ENCODE measurements around the gene OBSL1. TPM values are rescaled to one million over a fixed set of nuclear protein-coding genes. Genes with fewer than 3 reads are reported as not detected.

Gene OBSL1
- under 1 TPM in 1 of 2 experiments, not detected in 1; 0.16 TPM for total RNA-seq

- CTCF ChIA-PET: interaction anchor here (0.9 to 1.7 kb wide), 2 partner anchors 12 to 112 kb away, joined by 3 to 6 read pairs; no protein-coding TSS in a partner anchor
- Mint-ChIP-seq H3K4me3 (no peak within 1 kb of the TSS), H3K27ac (no peak within 1 kb of the TSS), H3K9me3 (ENCODE audit: low read depth) (no peaks in the 10 kb centered on the region), H3K27me3 (peaks cover 33% of the 10 kb centered on the region), H3K4me1 (no peaks in the 10 kb centered on the region), H3K36me3 (no peaks in the 10 kb centered on the region)
- no peak for ATAC-seq
- no peak for DNase-seq
These were observed at the start of gene OBSL1 for GRCh38 chr2:219571311-219572236. Gene OBSL1 (minus strand): TSS chr2:219571539. CDS start chr2:219571232, 307 bp downstream.

- Mint-ChIP-seq H3K4me1 (no peaks in the 10 kb centered on the region), H3K9me3 (ENCODE audit: low read depth) (no peaks in the 10 kb centered on the region), H3K27ac (no peak overlapping the region), H3K4me3 (no peak overlapping the region), H3K27me3 (peaks cover 20% of the 10 kb centered on the region), H3K36me3 (no peaks in the 10 kb centered on the region)
- CTCF ChIA-PET: interaction anchor here (1.0 kb wide), 1 partner anchor 69 kb away, joined by 3 read pairs; no protein-coding TSS in a partner anchor
- DNase-seq (no peak), ATAC-seq (no peak)
These were observed 49.2 kb upstream of the OBSL1 start for GRCh38 chr2:219620546-219620945.

- CTCF ChIA-PET: interaction anchor here (1.0 to 1.3 kb wide), 2 partner anchors 8 to 24 kb away, joined by 3 read pairs; no protein-coding TSS in a partner anchor
These were observed 47.9 kb upstream of the OBSL1 start for GRCh38 chr2:219619235-219619634.

GRCh38 chr2:219618733-219619122, 47.4 kb upstream of the OBSL1 start:
- Mint-ChIP-seq H3K4me3 (no peak overlapping the region), H3K27ac (no peak overlapping the region), H3K9me3 (ENCODE audit: low read depth) (no peaks in the 10 kb centered on the region), H3K27me3 (peaks cover 12% of the 10 kb centered on the region), H3K4me1 (no peaks in the 10 kb centered on the region), H3K36me3 (peaks cover 2% of the 10 kb centered on the region)
- CTCF ChIA-PET: no interaction called here
- ATAC-seq: no peak
- DNase-seq: no peak

More at GRCh38 chr2:219619235-219619634, 47.9 kb upstream of the OBSL1 start:
- Mint-ChIP-seq H3K27me3 (peaks cover 12% of the 10 kb centered on the region), H3K4me1 (no peaks in the 10 kb centered on the region), H3K36me3 (peaks cover 2% of the 10 kb centered on the region), H3K27ac (no peak overlapping the region), H3K9me3 (ENCODE audit: low read depth) (no peaks in the 10 kb centered on the region), H3K4me3 (no peak overlapping the region)
- ATAC-seq: no peak
- no peak for DNase-seq

GRCh38 chr2:219616550-219616949, 45.2 kb upstream of the OBSL1 start:
- Mint-ChIP-seq H3K4me3 (no peak overlapping the region), H3K27ac (no peak overlapping the region), H3K4me1 (peaks cover 6% of the 10 kb centered on the region), H3K27me3 (no peaks in the 10 kb centered on the region), H3K36me3 (peaks cover 2% of the 10 kb centered on the region), H3K9me3 (ENCODE audit: low read depth) (no peaks in the 10 kb centered on the region)
- DNase-seq (no peak), ATAC-seq (no peak)
- CTCF ChIA-PET: interaction anchor here (0.5 kb wide), 1 partner anchor 683 kb away, joined by 3 read pairs; no protein-coding TSS in a partner anchor

GRCh38 chr2:219615894-219616293, 44.6 kb upstream of the OBSL1 start:
- ATAC-seq: no peak
- CTCF ChIA-PET: no interaction called here
- Mint-ChIP-seq H3K4me3 (no peak overlapping the region), H3K27ac (no peak overlapping the region), H3K4me1 (peaks cover 6% of the 10 kb centered on the region), H3K27me3 (no peaks in the 10 kb centered on the region), H3K36me3 (peaks cover 2% of the 10 kb centered on the region), H3K9me3 (ENCODE audit: low read depth) (no peaks in the 10 kb centered on the region)
- DNase-seq: no peak

GRCh38 chr2:219615036-219615435, 43.7 kb upstream of the OBSL1 start:
- Mint-ChIP-seq H3K27ac (no peak overlapping the region), H3K9me3 (ENCODE audit: low read depth) (no peaks in the 10 kb centered on the region), H3K4me3 (no peak overlapping the region), H3K4me1 (peaks cover 6% of the 10 kb centered on the region), H3K36me3 (peaks cover 2% of the 10 kb centered on the region), H3K27me3 (no peaks in the 10 kb centered on the region)
- DNase-seq (no peak), ATAC-seq (no peak)
- CTCF ChIA-PET: interaction anchor here (1.1 kb wide), 1 partner anchor 73 kb away, joined by 3 read pairs; no protein-coding TSS in a partner anchor

- Mint-ChIP-seq H3K27me3 (no peaks in the 10 kb centered on the region), H3K4me3 (no peak overlapping the region), H3K36me3 (peaks cover 2% of the 10 kb centered on the region), H3K9me3 (ENCODE audit: low read depth) (no peaks in the 10 kb centered on the region), H3K4me1 (peaks cover 6% of the 10 kb centered on the region), H3K27ac (no peak overlapping the region)
- CTCF ChIA-PET: interaction anchor here (1.1 kb wide), 1 partner anchor 72 kb away, joined by 3 read pairs; no protein-coding TSS in a partner anchor
- DNase-seq: no peak
- no peak for ATAC-seq
These were observed 42.9 kb upstream of the OBSL1 start for GRCh38 chr2:219614076-219614860.

GRCh38 chr2:219613461-219614070, 42.2 kb upstream of the OBSL1 start:
- ATAC-seq: no peak
- no peak overlapping the region for H3K4me3 Mint-ChIP-seq
- DNase-seq: no peak

GRCh38 chr2:219612577-219613286, 41.4 kb upstream of the OBSL1 start:
- Mint-ChIP-seq H3K27ac (no peak overlapping the region), H3K4me1 (peaks cover 6% of the 10 kb centered on the region), H3K4me3 (no peak overlapping the region), H3K9me3 (ENCODE audit: low read depth) (no peaks in the 10 kb centered on the region), H3K27me3 (no peaks in the 10 kb centered on the region), H3K36me3 (peaks cover 2% of the 10 kb centered on the region)
- ATAC-seq (no peak), DNase-seq (no peak)
- CTCF ChIA-PET: no interaction called here

More at GRCh38 chr2:219613461-219614070, 42.2 kb upstream of the OBSL1 start:
- Mint-ChIP-seq H3K4me1 (peaks cover 6% of the 10 kb centered on the region), H3K27ac (no peak overlapping the region), H3K27me3 (no peaks in the 10 kb centered on the region), H3K9me3 (ENCODE audit: low read depth) (no peaks in the 10 kb centered on the region), H3K36me3 (peaks cover 2% of the 10 kb centered on the region)
- CTCF ChIA-PET: interaction anchor here (1.1 kb wide), 1 partner anchor 71 kb away, joined by 3 read pairs; no protein-coding TSS in a partner anchor

GRCh38 chr2:219611866-219612576, 40.7 kb upstream of the OBSL1 start:
- H3K27me3 Mint-ChIP-seq: no peaks in the 10 kb centered on the region
- H3K36me3 Mint-ChIP-seq: peaks cover 2% of the 10 kb centered on the region
- ATAC-seq (no peak), DNase-seq (no peak)
- H3K27ac Mint-ChIP-seq: no peak overlapping the region
- no peak overlapping the region for H3K4me3 Mint-ChIP-seq
- CTCF ChIA-PET: interaction anchor here (1.4 kb wide), 1 partner anchor 8 kb away, joined by 3 read pairs; no protein-coding TSS in a partner anchor
- H3K9me3 Mint-ChIP-seq (ENCODE audit: low read depth): no peaks in the 10 kb centered on the region
- peaks cover 6% of the 10 kb centered on the region for H3K4me1 Mint-ChIP-seq

GRCh38 chr2:219611306-219611705, 40.0 kb upstream of the OBSL1 start:
- H3K4me1 Mint-ChIP-seq: peaks cover 6% of the 10 kb centered on the region
- DNase-seq: no peak
- H3K4me3 Mint-ChIP-seq: no peak overlapping the region
- no peaks in the 10 kb centered on the region for H3K27me3 Mint-ChIP-seq
- H3K9me3 Mint-ChIP-seq (ENCODE audit: low read depth): no peaks in the 10 kb centered on the region
- CTCF ChIA-PET: interaction anchor here (1.4 kb wide), 1 partner anchor 8 kb away, joined by 3 read pairs; no protein-coding TSS in a partner anchor
- no peak for ATAC-seq
- H3K27ac Mint-ChIP-seq: no peak overlapping the region
- H3K36me3 Mint-ChIP-seq: peaks cover 2% of the 10 kb centered on the region

All from activated CD8-positive, alpha-beta memory T cell treated with anti-CD3 and anti-CD28 coated beads, Interleukin-2, amount 10 ng/mL, durations not matched to agents 7 days and 5 days (primary cell).